Measurements from ENCODE around the gene POLR3C.
A peak's percentile ranks its signal among the peaks of the same experiment; 100 is the strongest.
"Not testable (repeated sequence)": the region's sequence is repeated elsewhere in the genome, so short reads cannot be mapped to it uniquely, and the experiment has no call there.

Gene POLR3C, protein sequence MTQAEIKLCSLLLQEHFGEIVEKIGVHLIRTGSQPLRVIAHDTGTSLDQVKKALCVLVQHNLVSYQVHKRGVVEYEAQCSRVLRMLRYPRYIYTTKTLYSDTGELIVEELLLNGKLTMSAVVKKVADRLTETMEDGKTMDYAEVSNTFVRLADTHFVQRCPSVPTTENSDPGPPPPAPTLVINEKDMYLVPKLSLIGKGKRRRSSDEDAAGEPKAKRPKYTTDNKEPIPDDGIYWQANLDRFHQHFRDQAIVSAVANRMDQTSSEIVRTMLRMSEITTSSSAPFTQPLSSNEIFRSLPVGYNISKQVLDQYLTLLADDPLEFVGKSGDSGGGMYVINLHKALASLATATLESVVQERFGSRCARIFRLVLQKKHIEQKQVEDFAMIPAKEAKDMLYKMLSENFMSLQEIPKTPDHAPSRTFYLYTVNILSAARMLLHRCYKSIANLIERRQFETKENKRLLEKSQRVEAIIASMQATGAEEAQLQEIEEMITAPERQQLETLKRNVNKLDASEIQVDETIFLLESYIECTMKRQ

DNA sequence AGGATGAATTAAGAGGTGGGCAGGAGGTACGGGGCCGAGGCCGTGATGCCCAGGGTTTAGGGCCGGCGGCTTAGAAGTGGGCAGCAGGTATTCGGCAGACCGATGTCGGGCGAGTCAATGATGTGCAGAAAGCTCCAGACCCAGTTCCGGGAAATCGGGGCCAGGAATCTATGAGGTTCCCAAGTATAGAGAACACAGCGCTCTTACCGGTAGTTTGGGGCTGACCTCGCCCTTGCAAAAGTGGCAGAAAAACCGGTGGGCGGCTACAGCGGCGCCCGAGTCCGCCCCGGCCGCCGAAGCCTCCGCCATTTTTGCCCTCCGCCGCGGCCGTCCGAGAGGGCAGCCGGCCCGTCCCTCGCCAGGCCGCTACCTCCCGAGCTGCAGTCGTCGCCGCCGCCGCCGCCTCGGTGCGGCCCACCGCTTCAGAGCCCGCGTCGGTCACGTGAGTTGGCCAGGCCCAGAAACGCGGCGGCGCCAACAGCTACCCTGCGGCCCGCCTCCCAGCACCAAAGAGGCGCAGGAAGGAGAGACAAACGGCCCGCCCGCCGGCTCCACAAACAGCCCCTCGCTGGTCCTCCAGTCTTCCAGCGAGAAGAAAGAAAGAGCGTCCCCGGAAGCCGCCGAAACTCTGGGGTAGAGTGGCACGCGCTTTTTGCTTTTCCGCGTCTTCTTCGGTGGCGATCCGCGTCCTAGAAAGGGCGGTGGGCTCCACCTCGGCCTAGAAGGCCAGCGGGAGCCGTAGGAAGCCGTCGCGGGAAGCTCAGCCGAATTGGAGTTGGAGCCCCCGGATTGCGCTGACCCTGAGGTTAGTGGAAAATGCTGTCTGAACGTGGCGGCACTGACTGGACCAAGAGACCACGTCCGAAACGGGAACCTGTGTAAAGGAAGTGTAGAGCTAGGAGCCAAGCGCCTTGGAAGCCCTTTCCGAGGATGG lies at the start of gene POLR3C, which contains the start of gene RNF115:
Gene POLR3C (plus strand): TSS at position 636 of the 934 bp plus-strand sequence. CDS start 1,577 bp downstream, outside the sequence.
Gene RNF115 (minus strand): TSS at position 531 of the 934 bp plus-strand sequence. CDS start 222 bp downstream, at position 309.
- DNase-seq: peak; percentile 88

DNA sequence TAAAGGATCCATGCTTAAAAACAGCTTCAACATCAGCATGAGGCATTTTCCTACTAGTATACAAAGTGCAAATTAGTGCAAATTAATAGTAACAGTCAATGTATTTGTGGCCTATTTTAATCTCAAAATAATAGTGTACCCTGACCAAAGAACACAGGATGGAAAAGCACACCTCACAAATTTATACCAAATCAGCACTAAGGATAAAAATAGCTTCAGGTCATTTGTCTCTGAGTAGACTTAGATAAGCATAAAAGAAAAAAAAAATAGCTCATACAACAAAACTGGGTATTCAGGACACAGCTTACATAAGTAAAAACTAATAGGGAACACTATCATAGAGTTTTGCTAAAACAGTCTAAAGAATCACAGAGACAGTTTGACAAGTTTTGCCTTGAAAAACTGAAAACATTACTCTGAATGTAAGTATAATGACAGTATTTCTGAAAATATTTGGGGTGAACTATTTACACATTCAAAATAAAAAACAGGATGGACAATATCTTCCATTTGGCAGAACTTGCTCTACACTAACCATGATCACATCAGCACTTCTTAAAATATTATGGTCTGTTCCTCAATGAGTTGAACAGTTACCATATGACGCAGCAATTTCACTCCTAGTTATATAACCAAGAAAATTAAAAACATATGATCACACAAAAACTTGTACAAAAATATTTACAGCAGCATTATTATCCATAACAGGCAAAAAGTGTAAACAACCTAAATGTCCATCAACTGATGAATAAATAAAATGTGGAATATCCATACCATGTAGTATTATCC lies 46.4 kb upstream of the POLR3C start:
- DNase-seq: no peak

DNA sequence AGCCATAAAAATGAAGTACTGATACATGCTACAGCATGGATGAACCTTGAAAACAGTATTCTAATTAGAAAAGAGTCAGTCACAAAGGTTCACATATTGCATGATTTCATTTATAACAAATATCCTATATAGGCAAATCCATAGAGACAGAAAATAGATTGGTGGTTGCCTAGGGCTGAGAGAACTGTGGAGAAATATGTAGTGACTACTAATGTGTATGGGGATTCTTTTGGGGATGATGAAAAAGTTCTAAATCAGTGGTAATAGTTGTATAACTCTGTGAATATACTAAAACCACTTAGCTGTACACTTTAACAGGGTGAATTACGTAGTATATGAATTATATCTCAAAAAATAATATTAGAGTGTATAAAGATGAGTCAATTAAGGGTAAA lies 45.9 kb upstream of the POLR3C start:
- DNase-seq: no peak

DNA sequence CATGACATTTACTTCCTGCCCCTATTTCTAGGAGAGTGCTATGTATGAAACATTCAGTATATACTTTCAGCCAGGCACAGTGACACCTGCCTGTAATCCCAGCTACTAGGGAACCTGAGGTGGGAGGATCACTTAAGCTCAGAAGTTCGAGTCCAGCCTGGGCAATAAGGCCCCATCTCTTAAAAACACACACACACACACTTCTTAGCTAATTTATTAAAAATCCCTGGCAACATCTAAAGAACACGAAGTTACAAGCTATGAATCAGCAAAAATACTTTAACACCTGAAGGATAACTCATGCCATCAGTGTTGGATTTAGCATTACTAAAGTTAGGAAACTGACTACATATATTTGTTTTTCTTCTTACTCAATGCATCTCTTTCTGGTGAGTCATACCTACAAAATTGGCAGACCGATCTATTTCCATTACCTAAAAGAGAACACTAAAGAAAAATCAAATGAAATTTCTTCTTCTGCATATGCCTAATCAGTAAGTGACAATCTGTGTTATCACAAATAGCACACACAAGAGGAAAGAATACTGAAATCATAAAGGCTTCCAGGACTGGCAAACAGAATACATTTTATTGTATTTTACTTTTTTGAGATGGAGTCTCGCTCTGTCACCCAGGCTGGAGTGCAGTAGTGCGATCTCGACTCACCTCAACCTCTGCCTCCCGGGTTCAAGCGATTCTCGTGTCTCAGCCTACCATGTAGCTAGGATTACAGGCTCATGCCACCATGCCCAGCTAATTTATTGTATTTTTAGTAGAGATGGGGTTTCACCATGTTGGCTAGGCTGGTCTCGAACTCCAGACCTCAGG lies 41.5 kb upstream of the POLR3C start:
- DNase-seq: no peak

DNA sequence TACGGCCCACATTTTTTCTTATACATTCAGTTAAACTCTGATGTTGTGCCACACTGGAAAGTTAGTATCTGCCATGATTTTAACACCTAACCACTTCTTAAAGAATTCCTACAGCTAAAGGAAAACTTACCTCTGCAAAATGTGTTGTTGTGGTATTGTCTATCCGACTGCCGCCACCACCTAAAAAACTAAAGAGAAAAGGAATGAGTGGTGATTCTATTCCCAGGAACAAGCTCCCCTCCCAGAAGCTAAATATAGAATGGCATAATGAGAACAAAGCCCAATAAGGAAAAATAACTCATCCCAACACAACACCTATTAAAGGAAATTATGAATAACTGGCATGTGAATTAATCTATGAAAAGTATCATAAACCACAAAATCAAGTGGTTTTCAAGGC lies 39.6 kb upstream of the POLR3C start:
- DNase-seq: no peak

DNA sequence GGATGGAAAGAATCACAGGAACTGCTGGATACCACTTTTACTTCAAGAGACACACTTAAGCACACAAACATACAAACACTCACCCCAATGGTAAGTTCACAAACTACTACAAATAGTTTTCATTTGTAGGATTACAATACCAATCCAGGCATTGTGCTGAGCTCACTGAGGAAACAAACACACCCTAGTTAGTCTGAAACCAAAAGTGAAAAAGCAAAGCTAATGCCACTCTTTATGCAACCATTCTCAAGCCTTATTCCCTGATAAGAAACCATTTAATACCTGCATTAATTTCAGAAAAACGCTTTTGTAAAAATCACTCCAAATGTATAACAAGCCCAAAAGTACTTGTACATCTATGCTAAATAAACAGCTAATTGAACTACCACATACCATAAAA lies 38.5 kb upstream of the POLR3C start:
- no peak for DNase-seq

DNA sequence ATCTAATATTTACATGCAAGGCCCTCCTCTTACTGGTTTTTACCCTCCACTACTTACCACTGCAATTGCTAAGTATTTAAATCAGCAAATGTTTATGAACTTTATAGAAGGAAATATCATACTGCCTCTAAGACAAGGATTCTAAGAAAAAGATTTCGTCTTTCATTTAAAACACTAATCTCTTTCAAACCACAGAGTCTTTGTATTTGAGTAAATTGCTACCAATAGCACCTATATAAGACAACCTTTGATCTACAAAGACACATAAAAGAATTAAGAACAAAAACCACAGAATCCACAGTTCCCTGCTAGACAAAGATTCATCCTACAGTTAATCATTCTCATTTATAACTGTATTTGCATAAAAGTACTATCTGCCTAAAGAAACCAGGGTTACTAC lies 37.7 kb upstream of the POLR3C start:
- DNase-seq: no peak

DNA sequence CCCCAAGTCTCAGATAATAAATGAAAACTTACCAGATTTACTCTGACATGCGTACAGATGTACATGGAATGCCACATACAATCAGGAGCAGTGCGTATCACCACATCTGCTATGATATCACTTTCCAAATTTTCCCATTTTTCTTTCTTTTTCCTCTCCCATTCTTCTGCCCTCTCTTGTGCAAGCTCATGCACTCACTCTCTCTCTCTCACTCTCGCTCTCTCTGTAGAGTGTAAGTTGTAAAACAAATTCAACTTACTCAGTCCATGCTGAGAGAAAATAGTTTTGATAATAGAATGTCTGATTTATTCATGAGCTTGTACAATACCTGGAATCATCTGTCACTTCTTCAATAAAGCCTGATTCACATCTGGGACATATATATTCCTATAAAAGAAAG lies 35.4 kb upstream of the POLR3C start:
- no peak for DNase-seq

DNA sequence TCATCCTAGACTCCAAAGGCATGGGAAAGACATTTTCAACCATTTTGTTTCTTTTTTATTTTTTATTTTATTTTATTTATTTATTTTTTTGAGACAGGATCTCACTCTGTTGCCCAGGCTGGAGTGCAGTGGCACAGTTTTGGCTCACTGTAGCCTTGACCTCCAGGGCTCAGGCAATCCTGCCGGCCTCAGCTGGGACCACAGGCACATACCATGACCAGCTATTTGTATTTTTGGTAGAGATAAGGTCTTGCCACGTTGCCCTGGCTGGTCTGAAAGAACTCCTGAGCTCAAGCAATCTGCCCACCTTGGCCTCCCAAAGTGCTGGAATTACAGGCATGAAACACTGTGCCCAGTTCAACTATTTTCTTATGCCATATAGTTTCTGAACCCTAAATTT lies 32.1 kb upstream of the POLR3C start:
- DNase-seq: not testable (repeated sequence)

DNA sequence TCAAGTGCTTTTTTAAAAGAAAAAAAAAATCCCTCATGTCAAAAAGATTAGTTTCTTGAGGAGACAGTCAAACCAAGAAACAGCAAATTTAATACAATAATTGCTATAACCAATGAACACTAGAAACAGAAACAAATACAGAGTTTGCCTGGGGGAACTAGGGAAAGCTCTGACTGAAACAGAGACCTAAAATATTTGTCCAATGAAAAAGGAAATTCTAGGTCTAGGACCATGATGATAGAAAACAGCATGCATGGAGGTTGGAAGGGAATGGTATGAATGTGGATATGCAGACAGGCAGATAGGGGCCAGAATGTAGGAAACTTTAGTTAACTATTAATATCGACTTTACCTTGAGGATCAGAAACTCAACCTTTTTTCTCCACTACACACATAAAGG lies 31.5 kb upstream of the POLR3C start:
- no peak for DNase-seq

DNA sequence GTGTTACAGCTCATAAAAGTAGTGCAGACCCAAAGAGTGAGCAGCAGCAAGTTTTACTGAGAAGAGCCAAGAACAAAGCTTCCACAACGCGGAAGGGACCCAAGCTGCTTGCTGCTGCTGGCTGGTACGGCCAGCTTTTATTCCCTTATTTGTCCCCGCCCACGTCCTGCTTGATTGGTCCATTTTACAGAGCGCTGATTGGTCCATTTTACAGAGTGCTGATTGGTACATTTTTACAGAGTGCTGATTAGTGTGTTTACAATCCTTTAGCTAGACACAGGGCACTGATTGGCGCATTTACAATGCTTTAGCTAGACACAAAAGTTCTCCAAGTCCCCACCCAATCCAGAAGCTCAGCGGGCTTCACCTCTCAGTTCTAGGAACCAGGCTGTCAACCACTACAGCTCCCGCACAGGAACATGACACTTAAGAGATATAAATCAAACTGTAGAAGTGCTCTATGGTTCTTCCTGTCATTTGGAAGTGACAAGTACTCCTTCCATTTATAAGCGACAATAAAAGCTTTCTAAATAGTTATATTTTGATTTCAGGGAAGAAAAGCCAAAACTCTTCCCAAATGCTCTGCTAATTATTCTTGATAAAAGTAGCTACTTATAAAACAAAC lies 28.6 kb upstream of the POLR3C start:
- DNase-seq: no peak

DNA sequence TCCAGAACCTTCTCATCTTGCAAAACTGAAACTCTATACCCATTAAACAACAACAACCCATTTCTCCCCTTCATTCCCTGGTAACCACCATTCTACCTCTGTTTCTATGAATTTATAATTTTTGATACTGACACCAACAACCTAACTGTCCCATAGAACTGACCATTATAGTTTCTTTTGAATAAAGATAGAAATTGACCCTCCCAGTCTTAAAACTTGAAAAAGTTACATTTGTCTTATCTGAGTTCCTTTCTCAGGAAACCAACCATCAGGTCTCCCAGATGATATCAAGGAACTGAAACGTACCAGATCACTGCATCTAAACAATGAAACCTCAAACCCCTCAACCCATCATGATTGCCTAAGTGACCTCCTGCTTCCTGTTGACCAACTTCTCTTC lies 27.2 kb upstream of the POLR3C start:
- DNase-seq: no peak

DNA sequence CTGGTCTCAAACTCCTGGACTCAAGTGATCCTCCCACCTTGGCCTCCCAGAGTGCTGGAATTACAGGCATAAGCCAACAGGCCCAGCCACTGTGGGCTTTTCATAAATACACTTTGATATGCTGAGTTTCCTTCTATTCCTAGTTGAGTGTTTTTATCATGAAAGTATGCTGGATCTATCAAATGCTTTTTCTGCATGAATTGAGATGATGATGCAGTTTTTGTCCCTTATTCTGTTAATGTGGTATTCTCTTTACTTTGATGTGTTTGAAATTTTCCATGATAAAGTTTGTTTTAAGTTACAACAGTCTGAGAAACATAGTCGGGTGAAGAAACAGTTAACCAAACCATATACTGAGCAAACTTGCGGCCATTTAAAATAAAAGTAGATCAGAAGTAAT lies 24.2 kb upstream of the POLR3C start:
- DNase-seq: no peak

DNA sequence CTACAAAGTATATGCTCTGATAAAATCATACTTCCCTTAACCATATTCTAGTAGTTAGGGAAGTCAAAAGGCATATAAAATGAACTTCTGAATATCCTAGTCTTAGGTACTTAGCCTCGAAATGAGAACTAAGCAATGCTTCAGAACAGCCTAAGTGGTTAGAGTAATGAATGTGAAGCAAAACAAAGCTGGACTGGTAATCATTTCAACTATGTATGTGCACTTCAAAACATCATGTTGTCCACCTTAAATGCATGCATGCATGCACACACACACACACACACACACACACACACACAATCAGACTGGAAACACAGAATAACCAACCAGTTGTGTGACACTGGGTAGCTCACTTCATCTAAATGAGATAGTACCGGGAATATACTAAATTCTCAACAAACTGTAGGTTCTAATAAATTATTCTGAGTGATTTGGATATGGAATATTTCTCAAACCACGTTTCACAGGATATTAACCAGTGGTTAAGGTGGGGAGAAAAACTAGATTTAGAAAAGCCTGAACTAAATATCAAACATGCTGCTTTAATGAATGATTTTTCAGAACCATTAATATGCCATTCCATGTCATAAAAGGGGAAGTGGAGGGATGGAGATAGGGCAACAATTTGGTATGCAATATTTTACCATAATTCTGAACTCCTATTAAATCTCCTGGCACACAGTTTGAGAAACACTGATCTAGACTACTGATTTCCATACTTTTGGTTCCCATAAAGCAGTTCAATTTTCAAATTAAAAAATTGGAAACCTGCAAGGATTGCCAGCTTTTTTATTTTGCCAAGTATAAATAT lies 19.6 kb upstream of the POLR3C start:
- DNase-seq: no peak

DNA sequence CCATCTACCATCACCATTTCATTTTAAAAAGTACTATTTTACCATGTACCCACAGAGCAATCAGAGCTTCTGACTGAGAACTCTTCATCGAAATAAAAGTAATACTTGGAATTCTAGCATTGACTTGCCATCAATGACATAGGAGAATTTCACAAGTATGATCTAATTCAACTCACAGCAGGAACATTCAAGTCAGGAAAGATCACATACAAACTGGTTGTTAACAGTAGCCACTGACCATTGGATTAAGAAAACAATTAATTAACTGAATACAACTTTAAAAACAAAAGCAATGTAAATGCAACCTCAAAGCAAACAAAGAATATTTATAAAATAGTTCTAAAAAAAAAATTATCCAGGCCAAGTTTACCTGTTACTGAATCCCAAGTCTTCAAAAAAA lies 18.9 kb upstream of the POLR3C start:
- DNase-seq: no peak

DNA sequence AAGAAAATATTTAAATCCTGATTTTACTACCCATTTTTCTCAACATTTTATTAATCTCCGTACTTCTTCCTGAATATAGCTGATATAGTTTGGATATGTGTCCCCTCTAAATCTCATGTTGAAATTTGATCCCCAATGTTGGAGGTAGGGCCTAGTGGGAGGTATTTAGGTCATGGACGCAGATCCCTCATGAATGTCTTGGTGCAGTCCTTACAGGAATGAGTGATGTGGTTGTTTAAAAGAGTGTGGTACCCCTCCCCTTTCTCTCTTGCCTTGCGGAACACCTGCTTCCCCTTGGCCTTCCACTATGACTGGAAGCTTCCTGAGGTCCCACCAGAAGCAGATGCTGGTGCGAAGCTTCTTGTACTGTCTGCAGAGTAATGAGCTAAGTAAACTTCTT lies 17.6 kb upstream of the POLR3C start:
- no peak for DNase-seq

DNA sequence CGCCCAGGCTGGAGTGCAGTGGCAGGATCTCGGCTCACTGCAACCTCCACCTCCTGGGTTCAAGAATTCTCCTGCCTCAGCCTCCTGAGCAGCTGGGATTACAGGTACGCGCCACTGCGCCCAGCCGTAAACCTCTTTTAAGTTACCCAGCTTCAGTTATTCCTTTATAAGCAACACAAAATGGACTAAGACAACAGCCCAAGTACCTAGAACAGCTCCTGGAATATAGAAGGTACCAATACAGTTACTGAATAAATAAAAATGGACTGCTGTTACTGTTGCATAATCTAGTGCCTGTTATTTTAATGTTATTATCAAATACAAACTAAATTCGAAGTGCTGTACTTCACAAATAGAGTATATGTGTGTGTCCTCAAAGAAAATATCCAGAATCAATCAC lies 17.2 kb upstream of the POLR3C start:
- DNase-seq: no peak

DNA sequence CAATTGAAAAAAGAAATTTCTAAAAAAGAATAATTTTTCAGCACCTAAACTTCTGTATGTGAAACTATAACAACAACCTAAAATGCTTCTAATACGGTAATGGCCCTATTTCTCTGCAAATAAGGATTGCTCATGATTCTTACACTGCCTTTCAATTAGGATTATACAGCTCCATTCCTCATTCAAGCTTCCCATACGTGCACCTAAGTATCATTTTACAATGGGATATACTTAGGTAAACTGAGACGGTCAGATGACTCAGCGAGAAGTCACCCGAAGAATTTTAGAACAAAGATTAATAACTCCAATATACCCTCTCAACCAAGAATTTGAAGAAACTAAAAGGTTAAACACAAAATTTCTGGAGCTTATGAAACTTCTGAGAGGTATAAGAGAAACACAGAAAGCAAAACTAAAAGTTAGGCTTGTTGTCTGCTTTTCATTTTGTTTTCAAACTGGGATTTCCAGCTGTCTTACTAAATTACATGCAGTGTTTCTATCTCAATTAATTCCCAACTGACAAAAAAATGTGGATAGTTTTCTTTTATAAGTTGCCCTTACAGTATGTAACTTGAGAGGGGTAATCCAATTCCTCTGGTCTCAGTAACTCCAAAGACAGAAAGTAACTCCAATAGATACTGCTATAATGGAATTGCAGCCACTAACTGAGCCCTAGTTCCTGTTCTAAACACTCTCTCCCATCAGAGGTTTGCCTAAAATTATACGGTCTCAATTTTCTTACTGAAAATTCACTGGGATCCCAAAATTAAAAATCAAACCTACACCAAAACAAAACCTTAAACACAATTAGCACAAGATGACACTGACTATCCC lies 10.8 kb upstream of the POLR3C start:
- not testable (repeated sequence) for DNase-seq

DNA sequence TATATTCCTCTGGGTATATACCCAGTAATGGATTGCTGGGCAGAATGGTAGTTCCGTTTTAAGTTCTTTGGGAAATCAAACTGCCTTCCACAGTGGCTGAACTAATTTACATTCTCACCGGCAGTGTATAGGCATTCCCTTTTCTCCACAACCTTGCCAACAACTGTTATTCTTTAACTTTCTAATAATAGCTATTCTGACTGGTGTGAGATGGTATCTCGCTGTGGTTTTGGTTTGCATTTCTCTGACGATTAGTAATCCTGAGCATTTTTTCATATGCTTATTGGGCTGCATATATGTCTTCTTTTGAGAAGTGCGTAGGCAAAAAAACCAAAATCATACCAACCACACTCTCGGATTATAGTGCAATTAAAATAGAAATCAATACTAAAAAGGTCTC lies 5.9 kb upstream of the POLR3C start:
- not testable (repeated sequence) for DNase-seq

All from CD4-positive, alpha-beta T cell treated with Interferon gamma for 1 hour (primary cell).